Measurements from ENCODE around the gene IGSF6.
"Not testable (repeated sequence)": the region's sequence is repeated elsewhere in the genome, so short reads cannot be mapped to it uniquely, and the experiment has no call there.

DNA sequence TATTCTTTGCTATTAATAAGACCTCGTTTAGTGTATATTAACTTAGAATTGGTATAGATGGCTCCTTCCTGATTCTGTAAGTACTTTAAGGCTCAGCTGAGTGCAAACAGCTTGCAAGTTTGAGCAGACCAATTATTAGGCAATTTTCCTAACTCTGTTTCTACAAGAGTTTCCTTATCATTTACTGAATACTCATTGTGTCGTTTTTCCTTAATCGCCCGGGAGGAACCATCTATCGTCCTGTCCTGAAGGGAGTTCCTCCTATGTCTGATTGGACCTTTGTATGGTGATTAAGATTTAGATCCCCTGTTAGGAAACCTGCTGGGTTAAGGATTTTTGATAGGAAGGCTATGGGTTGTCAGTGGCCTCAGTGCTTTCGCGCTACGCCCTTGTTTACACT, 21.0 kb downstream of the IGSF6 start:
- TF ChIP-seq NFE2 (IDR thresholded peaks at IDR 0.05; ENCODE audit: low read depth); NCOA1 (IDR thresholded peaks at IDR 0.05; ENCODE audit: low read depth); PTRF (tag; IDR thresholded peaks at IDR 0.05); SETDB1 (IDR thresholded peaks at IDR 0.05; ENCODE audit: low read length); CEBPB (tag; IDR thresholded peaks at IDR 0.05); SP2 (IDR thresholded peaks at IDR 0.05; ENCODE audit: extremely low read depth, low read depth, low read length, poor library complexity, severe bottlenecking); BDP1 (IDR thresholded peaks at IDR 0.05; ENCODE audit: insufficient read depth, insufficient read length); ZNF766 (CRISPR knock-in tag; conservative IDR thresholded peaks at IDR 0.05); SRSF7 (optimal IDR thresholded peaks at IDR 0.05; ENCODE audit: low read depth, low read length); ZNF76 (CRISPR knock-in tag; IDR thresholded peaks at IDR 0.05; ENCODE audit: borderline replicate concordance); PHF8 (IDR thresholded peaks at IDR 0.05; ENCODE audit: borderline replicate concordance, low read length): not testable (repeated sequence)
- TF ChIP-seq, protein P1, sequence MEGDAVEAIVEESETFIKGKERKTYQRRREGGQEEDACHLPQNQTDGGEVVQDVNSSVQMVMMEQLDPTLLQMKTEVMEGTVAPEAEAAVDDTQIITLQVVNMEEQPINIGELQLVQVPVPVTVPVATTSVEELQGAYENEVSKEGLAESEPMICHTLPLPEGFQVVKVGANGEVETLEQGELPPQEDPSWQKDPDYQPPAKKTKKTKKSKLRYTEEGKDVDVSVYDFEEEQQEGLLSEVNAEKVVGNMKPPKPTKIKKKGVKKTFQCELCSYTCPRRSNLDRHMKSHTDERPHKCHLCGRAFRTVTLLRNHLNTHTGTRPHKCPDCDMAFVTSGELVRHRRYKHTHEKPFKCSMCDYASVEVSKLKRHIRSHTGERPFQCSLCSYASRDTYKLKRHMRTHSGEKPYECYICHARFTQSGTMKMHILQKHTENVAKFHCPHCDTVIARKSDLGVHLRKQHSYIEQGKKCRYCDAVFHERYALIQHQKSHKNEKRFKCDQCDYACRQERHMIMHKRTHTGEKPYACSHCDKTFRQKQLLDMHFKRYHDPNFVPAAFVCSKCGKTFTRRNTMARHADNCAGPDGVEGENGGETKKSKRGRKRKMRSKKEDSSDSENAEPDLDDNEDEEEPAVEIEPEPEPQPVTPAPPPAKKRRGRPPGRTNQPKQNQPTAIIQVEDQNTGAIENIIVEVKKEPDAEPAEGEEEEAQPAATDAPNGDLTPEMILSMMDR (IDR thresholded peaks at IDR 0.05 in 2 of 3, conservative IDR thresholded peaks at IDR 0.05 in 1 of 3; ENCODE audit: insufficient read depth in 2 of 3, low read depth in 1 of 3, low read length in 3 of 3), result not testable (repeated sequence)
